Testis (tissue), 3 donors: Measurements from ENCODE around the gene EMD. TPM values are rescaled to one million over a fixed set of nuclear protein-coding genes. Genes with fewer than 3 reads are reported as not detected.

ENCODE experiments used
- DNase-seq: peaks from one replicate; pipeline ENCODE4 v3.0.0-alpha.2; 2019
- H3K27ac ChIP-seq, 2 donors: fragments of 200-600 bp; sonication (generic); one replicate each; pipeline ENCODE4 v1.5.1; 2019
- H3K27me3 ChIP-seq: fragments of 200-600 bp; sonication (generic); one replicate; pipeline ENCODE4 v1.5.1; 2019
- H3K36me3 ChIP-seq: fragments of 200-600 bp; sonication (generic); one replicate; pipeline ENCODE4 v1.5.1; 2017; ENCODE audit warnings: low read depth; ENCODE audit errors: missing control alignments
- H3K4me1 ChIP-seq: fragments of 200-600 bp; sonication (generic); one replicate; pipeline ENCODE4 v1.5.1; 2019
- H3K4me3 ChIP-seq, 2 donors: fragments of 200-600 bp; sonication (generic); one replicate each; pipeline ENCODE4 v1.5.1; 2017 to 2019
- H3K9me3 ChIP-seq: fragments of 200-600 bp; sonication (generic); one replicate; pipeline ENCODE4 v1.5.1; 2017
- POLR2A ChIP-seq: fragments of 450-650 bp; IDR thresholded peaks from one replicate; pipeline ENCODE4 v1.6.1; 2017; ENCODE audit warnings: antibody characterized with exemption, mild to moderate bottlenecking, moderate library complexity
- WGBS, 2 donors: methylation state at CpG; one replicate each; pipeline ENCODE4 v1.1.5; 2018; 5-methylcytosine and 5-hydroxymethylcytosine counted together
- intact Hi-C: fragments of 100-400 bp; cut with DNase I; formaldehyde crosslinking; loops from one replicate; pipeline ENCODE4 v1.15.1; 2023; ENCODE audit warnings: low total_unique reads
- polyA plus RNA-seq: library from polyadenylated mRNA; stranded (reverse); fragments of 350-450 nt; fragmentation: Illumina TruSeq; extraction: RNeasy Lipid Tissue Mini Kit (QIAGEN cat#74804); gene quantifications from one replicate; pipeline ENCODE4 v1.2.3, GENCODE V29; 2014; ENCODE audit warnings: low read depth, low replicate concordance; ENCODE audit not compliant: insufficient read depth
- total RNA-seq, 2 donors: library from RNA; depleted of rRNA; stranded (reverse); fragments of >200 nt; gene quantifications; one replicate each; pipeline ENCODE4 v1.2.3, GENCODE V29; 2016
- TF ChIP-seq, protein P1 (sequence below), 3 experiments: fragments of 450-650 bp in 2 of 3; fragments of 200-600 bp in 1 of 3; sonication (generic) in 1 of 3; IDR thresholded peaks; one replicate each; pipeline ENCODE4 v1.5.1; 2016 to 2019; ENCODE audit warnings: antibody characterized with exemption in 3 of 3, mild to moderate bottlenecking in 2 of 3, moderate library complexity in 1 of 3

EMD gene
- total and polyA plus RNA-seq, 3 donors from 2014 or later, result 65.6 to 74.2 (median 69.6) TPM

DNA sequence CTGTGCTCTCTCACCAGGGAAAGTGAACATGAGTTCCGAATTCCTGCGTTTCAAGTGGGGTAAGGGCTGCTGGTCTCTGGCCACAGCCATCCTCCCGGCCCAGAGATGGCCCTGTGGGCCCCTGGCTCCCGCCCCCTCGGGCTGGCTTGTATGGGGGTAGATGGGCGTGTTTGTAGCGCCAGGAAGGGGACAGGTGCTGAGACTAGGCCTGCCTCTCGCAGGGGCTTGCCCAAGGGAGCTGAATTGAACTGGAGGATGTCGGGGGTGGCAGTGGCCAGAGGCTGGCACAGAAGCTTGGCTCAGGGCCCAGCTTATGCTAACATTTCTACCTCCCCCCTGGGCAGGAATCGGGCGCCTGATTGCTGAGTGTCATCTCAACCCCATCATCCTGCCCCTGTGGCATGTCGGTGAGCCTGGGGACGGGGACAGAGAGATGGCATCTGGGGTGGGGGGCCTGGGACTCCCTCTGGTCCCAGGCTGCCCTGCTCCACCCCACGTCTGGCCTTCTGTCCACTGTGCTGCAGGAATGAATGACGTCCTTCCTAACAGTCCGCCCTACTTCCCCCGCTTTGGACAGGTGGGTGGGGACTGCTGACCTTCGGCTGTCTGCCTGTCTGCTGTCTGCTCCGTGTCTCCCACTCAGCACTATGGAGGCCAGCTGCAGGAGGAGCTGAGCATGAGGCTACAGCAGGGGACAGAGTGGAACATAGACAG is 40.8 kb downstream of the EMD start:
- H3K36me3 ChIP-seq, result no peaks in the 10 kb centered on the region
- WGBS, 2 donors, result 58% methylated on average over 10 of the region's 19 CpGs; no CpG with 5 or more reads in 1 of the 2 donors
- TF ChIP-seq, protein P1, sequence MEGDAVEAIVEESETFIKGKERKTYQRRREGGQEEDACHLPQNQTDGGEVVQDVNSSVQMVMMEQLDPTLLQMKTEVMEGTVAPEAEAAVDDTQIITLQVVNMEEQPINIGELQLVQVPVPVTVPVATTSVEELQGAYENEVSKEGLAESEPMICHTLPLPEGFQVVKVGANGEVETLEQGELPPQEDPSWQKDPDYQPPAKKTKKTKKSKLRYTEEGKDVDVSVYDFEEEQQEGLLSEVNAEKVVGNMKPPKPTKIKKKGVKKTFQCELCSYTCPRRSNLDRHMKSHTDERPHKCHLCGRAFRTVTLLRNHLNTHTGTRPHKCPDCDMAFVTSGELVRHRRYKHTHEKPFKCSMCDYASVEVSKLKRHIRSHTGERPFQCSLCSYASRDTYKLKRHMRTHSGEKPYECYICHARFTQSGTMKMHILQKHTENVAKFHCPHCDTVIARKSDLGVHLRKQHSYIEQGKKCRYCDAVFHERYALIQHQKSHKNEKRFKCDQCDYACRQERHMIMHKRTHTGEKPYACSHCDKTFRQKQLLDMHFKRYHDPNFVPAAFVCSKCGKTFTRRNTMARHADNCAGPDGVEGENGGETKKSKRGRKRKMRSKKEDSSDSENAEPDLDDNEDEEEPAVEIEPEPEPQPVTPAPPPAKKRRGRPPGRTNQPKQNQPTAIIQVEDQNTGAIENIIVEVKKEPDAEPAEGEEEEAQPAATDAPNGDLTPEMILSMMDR (IDR thresholded peaks at IDR 0.05), result no peak
- no peak for TF ChIP-seq POLR2A
- intact Hi-C loops, result no loop called here
- H3K9me3 ChIP-seq, result no peaks in the 10 kb centered on the region
- peak; percentile 82 for DNase-seq
- no peaks in the 10 kb centered on the region for H3K27me3 ChIP-seq
- H3K4me1 ChIP-seq, result no peaks in the 10 kb centered on the region
- no peak overlapping the region for H3K27ac ChIP-seq
- no peak overlapping the region for H3K4me3 ChIP-seq

DNA sequence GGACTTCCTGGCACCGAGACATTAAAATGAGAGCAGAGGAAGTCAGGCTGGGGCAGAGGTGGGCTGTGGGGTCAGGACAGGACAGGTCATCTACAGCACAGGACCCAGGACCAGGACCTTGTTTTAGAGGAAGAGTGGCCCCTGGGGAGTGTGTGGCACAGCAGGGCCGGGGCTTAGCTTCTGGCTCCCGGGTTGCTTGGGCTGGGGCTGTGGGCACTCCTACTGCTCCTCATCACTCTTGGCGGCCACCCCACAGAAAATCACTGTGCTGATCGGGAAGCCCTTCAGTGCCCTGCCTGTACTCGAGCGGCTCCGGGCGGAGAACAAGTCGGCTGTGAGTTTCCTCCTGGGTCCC is 41.3 kb downstream of the EMD start:
- H3K4me3 ChIP-seq, result no peak overlapping the region
- WGBS, 2 donors, result 29 to 86% methylated on average over 1 to 7 of the region's 10 CpGs
- no peaks in the 10 kb centered on the region for H3K27me3 ChIP-seq
- no peak for DNase-seq
- intact Hi-C loops, result no loop called here
- no peaks in the 10 kb centered on the region for H3K36me3 ChIP-seq
- H3K9me3 ChIP-seq, result no peaks in the 10 kb centered on the region
- no peak for TF ChIP-seq POLR2A
- TF ChIP-seq, protein P1 (IDR thresholded peaks at IDR 0.05), result no peak
- H3K4me1 ChIP-seq, result no peaks in the 10 kb centered on the region
- H3K27ac ChIP-seq, result no peak overlapping the region

DNA sequence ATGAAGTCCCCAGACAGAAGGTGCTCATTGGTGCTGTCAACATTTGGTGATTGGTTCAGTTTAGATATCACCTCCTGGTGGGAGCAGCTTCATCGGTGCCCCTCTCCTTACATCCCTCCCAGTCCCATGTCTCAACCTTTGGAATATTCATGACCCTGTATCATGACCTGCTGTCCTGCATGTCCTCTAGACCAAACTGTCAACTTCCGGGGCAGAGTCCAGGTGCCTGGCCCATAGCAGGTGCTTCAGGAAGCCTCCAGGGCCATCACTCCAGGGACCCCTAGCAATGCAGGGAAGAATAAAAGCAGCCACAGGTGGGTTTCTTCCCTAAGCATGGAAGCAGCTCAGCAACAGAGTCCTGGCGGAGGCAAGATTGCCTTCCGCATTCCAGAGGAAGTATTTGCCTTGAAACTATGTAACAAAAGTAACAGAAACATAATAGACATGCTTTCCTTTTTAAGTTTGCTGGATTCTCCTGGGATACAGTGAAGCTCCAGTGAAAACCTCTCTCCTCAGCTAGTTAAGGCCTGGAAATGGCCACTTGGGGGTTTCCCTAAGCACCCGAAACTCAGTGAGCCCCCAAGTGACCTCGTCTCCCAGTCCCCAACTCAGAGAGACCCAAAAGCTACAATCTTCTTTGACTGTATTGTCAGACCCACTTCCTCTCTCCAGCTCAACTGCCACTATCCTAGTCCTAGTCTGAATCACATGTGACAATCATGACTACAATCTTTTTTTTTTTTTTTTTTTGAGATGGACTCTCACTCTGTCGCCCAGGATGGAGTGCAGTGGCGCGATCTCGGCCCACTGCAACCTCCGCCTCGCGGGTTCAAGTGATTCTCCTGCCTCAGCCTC is 48.0 kb downstream of the EMD start:
- H3K4me1 ChIP-seq, result no peaks in the 10 kb centered on the region
- no peak overlapping the region for H3K4me3 ChIP-seq
- no peak for DNase-seq
- H3K36me3 ChIP-seq, result no peaks in the 10 kb centered on the region
- intact Hi-C loops, result no loop called here
- TF ChIP-seq POLR2A, result no peak
- TF ChIP-seq, protein P1 (IDR thresholded peaks at IDR 0.05), result no peak
- 62 to 64% methylated on average over 8 to 13 of the region's 13 CpGs for WGBS, 2 donors
- H3K27ac ChIP-seq, result no peak overlapping the region
- H3K9me3 ChIP-seq, result no peaks in the 10 kb centered on the region
- H3K27me3 ChIP-seq, result no peaks in the 10 kb centered on the region

DNA sequence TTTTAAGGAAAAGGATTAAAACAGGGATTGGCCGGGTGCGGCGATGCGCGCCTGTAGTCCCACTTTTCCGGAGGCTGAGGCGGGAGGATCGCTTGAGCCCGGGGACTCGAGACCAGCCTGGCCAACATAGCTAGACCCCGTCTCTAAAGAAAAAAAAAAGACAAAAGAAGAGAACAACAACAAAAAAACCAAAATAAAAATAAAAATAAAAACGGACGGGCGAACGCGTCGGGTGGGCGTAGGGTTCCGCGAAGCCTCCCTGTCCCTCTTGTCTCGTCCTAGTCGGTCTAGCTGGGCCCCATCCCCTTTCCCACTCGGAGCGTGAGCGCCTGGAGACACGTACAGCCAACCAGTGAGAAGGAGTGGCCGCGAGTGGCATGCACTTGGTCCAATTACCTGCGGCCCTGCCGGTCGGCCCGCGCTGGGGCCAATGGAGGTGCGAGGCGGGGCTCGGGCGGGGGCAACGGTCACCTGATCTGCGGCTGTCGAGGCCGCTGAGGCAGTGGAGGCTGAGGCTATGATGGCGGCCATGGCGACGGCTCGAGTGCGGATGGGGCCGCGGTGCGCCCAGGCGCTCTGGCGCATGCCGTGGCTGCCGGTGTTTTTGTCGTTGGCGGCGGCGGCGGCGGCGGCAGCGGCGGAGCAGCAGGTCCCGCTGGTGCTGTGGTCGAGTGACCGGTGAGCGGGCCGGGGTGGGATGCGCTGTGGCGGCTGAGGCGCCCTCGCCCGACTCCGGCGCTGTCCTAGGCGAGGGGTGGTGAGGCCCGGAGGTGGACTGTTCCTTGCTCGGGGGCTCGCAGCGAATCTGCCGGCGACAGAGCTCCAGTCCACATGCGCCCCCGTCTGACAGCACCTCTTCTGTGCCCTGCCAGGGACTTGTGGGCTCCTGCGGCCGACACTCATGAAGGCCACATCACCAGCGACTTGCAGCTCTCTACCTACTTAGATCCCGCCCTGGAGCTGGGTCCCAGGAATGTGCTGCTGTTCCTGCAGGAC is 49.4 kb downstream of the EMD start, which contains the start of gene ATP6AP1:
TSS of gene ATP6AP1 (plus strand) at position 502 of the 996 bp plus-strand sequence. CDS start at position 518, 16 bp downstream.
- peak within 1 kb of the TSS; percentile 55 to 58 for H3K27ac ChIP-seq
- no peaks in the 10 kb centered on the region for H3K4me1 ChIP-seq
- no peaks in the 10 kb centered on the region for H3K36me3 ChIP-seq
- H3K9me3 ChIP-seq, result no peaks in the 10 kb centered on the region
- H3K27me3 ChIP-seq, result no peaks in the 10 kb centered on the region
- H3K4me3 ChIP-seq, result peak within 1 kb of the TSS; percentile 64 to 76
- peak; percentile 93 for DNase-seq
- WGBS, 2 donors, result 11 to 13% methylated on average over 5 to 37 of the region's 87 CpGs
- intact Hi-C loops, result no loop called here
- TF ChIP-seq POLR2A, result no peak
- TF ChIP-seq, protein P1 (IDR thresholded peaks at IDR 0.05), result no peak
